Psoas muscle (tissue), 8 donors: ENCODE data around the gene PARP12. TPM values are rescaled to one million over a fixed set of nuclear protein-coding genes. Genes with fewer than 3 reads are reported as not detected.

Experiments
- ATAC-seq, 4 donors: fragments of 200-7000 bp; cut with Tn5 transposase; one replicate each; pipeline ENCODE4 v1.9.1; 2020; ENCODE audit warnings: moderate library complexity in 3 of 4, mild to moderate bottlenecking in 2 of 4
- DNase-seq, 2 donors: peaks; one replicate each; pipeline ENCODE4 v3.0.0-alpha.2; 2020
- H3K27ac ChIP-seq: fragments of 200-600 bp; one replicate; pipeline ENCODE4 v1.8.0; 2022
- H3K27me3 ChIP-seq, 3 donors: fragments of 200-600 bp in 1 of 3; one replicate each; pipeline versions ENCODE4 v1.6.1 to v1.8.0; 2013 to 2022; ENCODE audit warnings: low read length in 2 of 3, mild to moderate bottlenecking in 2 of 3, moderate library complexity in 1 of 3; ENCODE audit not compliant: insufficient read depth in 3 of 3
- H3K36me3 ChIP-seq, 2 donors: fragments of 200-600 bp in 1 of 2; one replicate each; pipeline versions ENCODE4 v1.6.1 to v1.8.0; 2013 to 2022; ENCODE audit warnings: low read depth in 1 of 2, mild to moderate bottlenecking in 1 of 2, moderate library complexity in 1 of 2; ENCODE audit not compliant: insufficient read depth in 1 of 2
- H3K4me1 ChIP-seq: fragments of 200-600 bp; one replicate; pipeline ENCODE4 v1.8.0; 2022
- H3K4me3 ChIP-seq: fragments of 200-600 bp; one replicate; pipeline ENCODE4 v1.8.0; 2022; ENCODE audit warnings: mild to moderate bottlenecking
- H3K9me3 ChIP-seq: fragments of 200-600 bp; one replicate; pipeline ENCODE4 v1.8.0; 2022
- whole genome bisulfite sequencing, 3 donors: extraction: QIAGEN DNeasy Blood & Tissue Kit; methylation state at CpG; one replicate each; pipeline versions ENCODE4 v1.1.6 to v1.1.7; 2013; 5-methylcytosine and 5-hydroxymethylcytosine counted together
- intact Hi-C, 2 donors: fragments of 100-400 bp; cut with DNase I; formaldehyde crosslinking; loops; one replicate each; pipeline versions ENCODE4 v1.11.0 to v1.14.2; 2022
- polyA plus RNA-seq, 3 donors: library from polyadenylated mRNA; stranded (reverse); fragments of 200-250 nt; gene quantifications; one replicate each; pipeline ENCODE4 v1.2.3, GENCODE V29; 2013
- total RNA-seq, 4 donors: library from RNA; stranded (reverse); fragmentation: NEBNext Ultra II Directional in 2 of 4; extraction: Animal tissue kit (Norgen Biotek cat#: 25700) in 2 of 4; gene quantifications; one replicate each; pipeline versions ENCODE4 v1.2.1 to v1.2.4, GENCODE V29; 2021 to 2023
- TF ChIP-seq, protein P1 (sequence below): fragments of 200-600 bp; IDR thresholded peaks from one replicate; pipeline ENCODE4 v1.8.0; 2022; ENCODE audit warnings: antibody characterized with exemption
- donor health status: healthy with polysubstance abuse.
- donor health status: DM: no; HTN: no; CAD: no; lungs with moderate emphysema.
- donor health status: Bipolar disorder and iron deficiency.
- donor health status: healthy.
- donor health status: DM: yes; HTN: yes; CAD: no.
- donor health status: DM: no; HTN: no; CAD: no.
- donor health status: DM: no; HTN: no; CAD: no.
- donor health status: DM: yes; HTN: yes; CAD: no.

PARP12 gene
- total and polyA plus RNA-seq, 7 donors, result 4.3 to 6.9 (median 5.2) TPM

DNA sequence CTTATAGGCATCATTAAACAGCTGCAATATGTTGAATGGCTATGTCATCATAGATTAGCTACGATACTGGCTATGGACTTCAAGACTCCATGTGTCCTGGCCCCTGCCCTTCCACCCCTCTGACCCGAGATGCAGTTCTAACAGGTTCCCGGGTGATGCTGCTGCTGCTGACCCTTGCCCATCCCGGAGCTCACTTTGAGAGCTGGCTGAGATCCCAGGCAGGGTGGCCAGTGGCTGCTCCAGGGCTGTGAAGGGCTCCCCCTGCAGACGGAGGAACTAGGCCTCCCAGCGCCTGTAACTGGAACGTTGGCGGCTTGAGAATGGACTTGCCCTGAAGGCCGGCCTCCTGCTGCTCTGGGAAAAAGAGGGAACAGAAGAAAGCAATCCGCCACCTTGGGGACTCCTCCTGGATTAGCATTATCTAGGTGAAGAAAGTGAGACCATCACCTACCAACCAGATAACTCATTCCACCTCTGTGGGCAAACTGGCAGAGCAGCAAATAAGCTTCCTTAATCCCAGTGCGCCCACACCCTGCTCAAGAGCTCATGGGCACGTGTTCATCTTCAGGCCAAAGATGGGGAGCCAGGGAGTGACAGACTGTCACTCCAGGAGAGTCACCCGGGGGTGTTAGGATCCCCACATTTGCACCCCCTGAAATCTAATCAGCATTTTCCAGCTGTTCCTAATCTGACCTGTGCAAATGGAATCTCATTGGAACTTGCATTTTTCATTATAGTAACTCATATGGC lies 56.8 kb downstream of the PARP12 start:
- intact Hi-C loops, result loop anchor here in 1 of 2 donors (10.0 kb wide), 1 partner anchor 231 kb away; the partner anchor contains the start of gene HIPK2
- no peak overlapping the region for H3K27ac ChIP-seq
- ATAC-seq, result peak in 1 of 4 donors; percentile 31

GRCh38 chr7:140005341-140005740 lies 57.4 kb downstream of the PARP12 start:
- Histone ChIP-seq H3K9me3 (no peaks in the 10 kb centered on the region), H3K36me3 (no peaks in the 10 kb centered on the region), H3K4me1 (no peaks in the 10 kb centered on the region), H3K27me3 (peaks cover 0 to 3% (median 0%) of the 10 kb centered on the region in 3 donors), H3K4me3 (no peak overlapping the region), H3K27ac (no peak overlapping the region)
- ATAC-seq (no peak), DNase-seq (no peak)
- intact Hi-C loops, result loop anchor here in 1 of 2 donors (10.0 kb wide), 1 partner anchor 231 kb away; the partner anchor contains the start of gene HIPK2
- WGBS, 3 donors, result 52 to 70% (median 57%) methylated on average over 7 of the region's 7 CpGs
- TF ChIP-seq, protein P1, sequence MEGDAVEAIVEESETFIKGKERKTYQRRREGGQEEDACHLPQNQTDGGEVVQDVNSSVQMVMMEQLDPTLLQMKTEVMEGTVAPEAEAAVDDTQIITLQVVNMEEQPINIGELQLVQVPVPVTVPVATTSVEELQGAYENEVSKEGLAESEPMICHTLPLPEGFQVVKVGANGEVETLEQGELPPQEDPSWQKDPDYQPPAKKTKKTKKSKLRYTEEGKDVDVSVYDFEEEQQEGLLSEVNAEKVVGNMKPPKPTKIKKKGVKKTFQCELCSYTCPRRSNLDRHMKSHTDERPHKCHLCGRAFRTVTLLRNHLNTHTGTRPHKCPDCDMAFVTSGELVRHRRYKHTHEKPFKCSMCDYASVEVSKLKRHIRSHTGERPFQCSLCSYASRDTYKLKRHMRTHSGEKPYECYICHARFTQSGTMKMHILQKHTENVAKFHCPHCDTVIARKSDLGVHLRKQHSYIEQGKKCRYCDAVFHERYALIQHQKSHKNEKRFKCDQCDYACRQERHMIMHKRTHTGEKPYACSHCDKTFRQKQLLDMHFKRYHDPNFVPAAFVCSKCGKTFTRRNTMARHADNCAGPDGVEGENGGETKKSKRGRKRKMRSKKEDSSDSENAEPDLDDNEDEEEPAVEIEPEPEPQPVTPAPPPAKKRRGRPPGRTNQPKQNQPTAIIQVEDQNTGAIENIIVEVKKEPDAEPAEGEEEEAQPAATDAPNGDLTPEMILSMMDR, result no peak

More for the DNA sequence above, 56.8 kb downstream of the PARP12 start:
- no peak overlapping the region for H3K4me3 ChIP-seq
- H3K9me3 ChIP-seq, result no peaks in the 10 kb centered on the region
- no peaks in the 10 kb centered on the region for H3K36me3 ChIP-seq
- TF ChIP-seq, protein P1, result peak; percentile 18
- WGBS, 3 donors, result 48 to 50% (median 49%) methylated on average over 13 of the region's 13 CpGs
- H3K4me1 ChIP-seq, result no peaks in the 10 kb centered on the region
- DNase-seq, result no peak
- H3K27me3 ChIP-seq, result peaks cover 0 to 3% (median 0%) of the 10 kb centered on the region in 3 donors

GRCh38 chr7:140004672-140005071 lies 58.1 kb downstream of the PARP12 start:
- TF ChIP-seq, protein P1, result no peak
- Histone ChIP-seq H3K9me3 (no peaks in the 10 kb centered on the region), H3K36me3 (no peaks in the 10 kb centered on the region), H3K27me3 (peaks cover 0 to 3% (median 0%) of the 10 kb centered on the region in 3 donors), H3K27ac (no peak overlapping the region), H3K4me1 (no peaks in the 10 kb centered on the region), H3K4me3 (no peak overlapping the region)
- DNase-seq, result no peak
- ATAC-seq, result peak in 1 of 4 donors; percentile 9
- intact Hi-C loops, result loop anchor here (5.0 to 10.0 kb wide), 4 partner anchors 227 to 502 kb away; partner anchors contain the start of gene HIPK2 (in 2 of the 2)
- 95 to 97% (median 96%) methylated on average over 6 of the region's 6 CpGs for WGBS, 3 donors

GRCh38 chr7:140003913-140004382 lies 58.8 kb downstream of the PARP12 start:
- intact Hi-C loops, result loop anchor here (2.0 to 10.0 kb wide), 7 partner anchors 227 to 503 kb away; partner anchors contain the start of gene HIPK2 (in 2 of the 2)

More at GRCh38 chr7:140003913-140004382, 58.8 kb downstream of the PARP12 start:
- TF ChIP-seq, protein P1, result peak; percentile 33
- Histone ChIP-seq H3K36me3 (no peaks in the 10 kb centered on the region), H3K27me3 (peaks cover 0 to 3% (median 0%) of the 10 kb centered on the region in 3 donors), H3K9me3 (no peaks in the 10 kb centered on the region), H3K4me1 (no peaks in the 10 kb centered on the region), H3K4me3 (no peak overlapping the region), H3K27ac (no peak overlapping the region)
- ATAC-seq (no peak), DNase-seq (no peak)
- 57 to 60% (median 59%) methylated on average over 9 of the region's 9 CpGs for WGBS, 3 donors
